GM10248 (cell line): ENCODE data around the gene KCNT1.

Experiments
- CTCF ChIA-PET: fragments of 300-600 bp; sonication (Branson Sonifier 250); formaldehyde crosslinking; extraction: SDS; loops from one replicate; lab custom pipeline; 2021; ENCODE audit warnings: antibody characterized with exemption; lab: Yijun Ruan, JAX
- POLR2A ChIA-PET: fragments of 350-650 bp; sonication (Branson Sonifier 250); formaldehyde crosslinking; extraction: SDS; loops from one replicate; lab custom pipeline; 2020; ENCODE audit warnings: antibody characterized with exemption; lab: Yijun Ruan, JAX
- DNase-seq: peaks from one replicate; pipeline ENCODE4 v3.0.0; 2012; ENCODE audit errors: extremely low spot score
- CTCF ChIP-seq: IDR thresholded peaks from 2 replicates; pipeline ENCODE4 v1.5.1; 2012; ENCODE audit warnings: mild to moderate bottlenecking, low read depth; ENCODE audit errors: extremely low read depth, missing control alignments, control extremely low read depth

The KCNT1 gene

GRCh38 chr9:135681161-135681560 is 20.8 kb upstream of the KCNT1 start:
- ChIA-PET CTCF (no interaction called here), POLR2A (no interaction called here)
- no peak for TF ChIP-seq CTCF
- no peak for DNase-seq

- TF ChIP-seq CTCF, result no peak
- ChIA-PET CTCF (no interaction called here), POLR2A (no interaction called here)
- DNase-seq, result no peak
Measured at GRCh38 chr9:135683401-135684034, 18.5 kb upstream of the KCNT1 start.

- POLR2A ChIA-PET, result no interaction called here
- CTCF ChIA-PET, result no interaction called here
- DNase-seq, result no peak
- no peak for TF ChIP-seq CTCF
Measured at GRCh38 chr9:135684691-135685090, 17.3 kb upstream of the KCNT1 start.

GRCh38 chr9:135687216-135687615 is 14.8 kb upstream of the KCNT1 start:
- CTCF ChIA-PET, result no interaction called here
- DNase-seq, result no peak
- TF ChIP-seq CTCF, result no peak
- POLR2A ChIA-PET, result no interaction called here

GRCh38 chr9:135689011-135689410 is 13.0 kb upstream of the KCNT1 start:
- no peak for DNase-seq
- POLR2A ChIA-PET, result no interaction called here
- CTCF ChIA-PET, result no interaction called here
- no peak for TF ChIP-seq CTCF

GRCh38 chr9:135690836-135691570 is 11.0 kb upstream of the KCNT1 start:
- no peak for DNase-seq
- TF ChIP-seq CTCF, result no peak
- POLR2A ChIA-PET, result no interaction called here
- CTCF ChIA-PET, result interaction anchor here (1.4 kb wide), 1 partner anchor 277 kb away, joined by 3 read pairs; no protein-coding TSS in a partner anchor

GRCh38 chr9:135692410-135692809 is 9.6 kb upstream of the KCNT1 start:
- ChIA-PET CTCF (no interaction called here), POLR2A (no interaction called here)
- no peak for TF ChIP-seq CTCF
- no peak for DNase-seq
